ENCODE results near the gene GTF2H4. TPM values are rescaled to one million over a fixed set of nuclear protein-coding genes. Genes with fewer than 3 reads are reported as not detected.
A peak's percentile ranks its signal among the peaks of the same experiment; 100 is the strongest.

GTF2H4 gene
- total RNA-seq, 1 experiment from 2014 or later = 43.6 TPM

GRCh38 chr6:30942338-30943060 lies 34.5 kb downstream of the GTF2H4 start:
- Mint-ChIP-seq H3K9me3 (ENCODE audit: unreplicated experiment) (no peaks in the 10 kb centered on the region), H3K27ac (ENCODE audit: unreplicated experiment) (peak overlapping the region; percentile 80), H3K27me3 (ENCODE audit: insufficient read depth, unreplicated experiment) (no peaks in the 10 kb centered on the region), H3K36me3 (ENCODE audit: insufficient read depth, unreplicated experiment) (no peaks in the 10 kb centered on the region), H3K4me1 (ENCODE audit: low read depth, unreplicated experiment) (peaks cover 23% of the 10 kb centered on the region), H3K4me3 (ENCODE audit: unreplicated experiment) (peak overlapping the region; percentile 55)
- ChIA-PET POLR2A (interaction anchor here (1.2 kb wide), 1 partner anchor 225 kb away, joined by 3 read pairs; the partner anchor contains the start of gene MDC1), CTCF (interaction anchor here (0.6 to 2.4 kb wide), 20 partner anchors 11 to 673 kb away, joined by 3 to 24 read pairs (median 4); partner anchors contain the start of genes AIF1, GTF2H4 and VARS2)
- intact Hi-C loops (cut with micrococcal nuclease; ENCODE audit: unreplicated experiment) = no loop called here
- peak; percentile 91 to 94 for DNase-seq
- H3K9me3 ChIP-seq = no peaks in the 10 kb centered on the region
- no peak overlapping the region for H3K4me3 ChIP-seq (ENCODE audit: low read depth, low read length)
- TF ChIP-seq CTCF (IDR thresholded peaks at IDR 0.05; ENCODE audit: insufficient read depth in 1 of 2, low read depth in 1 of 2, low read length in 1 of 2, severe bottlenecking in 1 of 2, unreplicated experiment in 1 of 2) = peak; percentile 52 to 67
- BruUV-seq (replicated peaks) = no TSS peak
- no peaks in the 10 kb centered on the region for H3K27me3 ChIP-seq (replicated peaks; ENCODE audit: control insufficient read depth, insufficient read depth, low read length)
- H3K4me1 ChIP-seq = peaks cover 23% of the 10 kb centered on the region
- H3K36me3 ChIP-seq (ENCODE audit: control insufficient read depth, insufficient read depth, low read length) = no peaks in the 10 kb centered on the region

GRCh38 chr6:30944051-30944450 lies 36.0 kb downstream of the GTF2H4 start:
- no peaks in the 10 kb centered on the region for H3K36me3 ChIP-seq (ENCODE audit: control insufficient read depth, insufficient read depth, low read length)
- Mint-ChIP-seq H3K9me3 (ENCODE audit: unreplicated experiment) (no peaks in the 10 kb centered on the region), H3K4me3 (ENCODE audit: unreplicated experiment) (no peak overlapping the region), H3K36me3 (ENCODE audit: insufficient read depth, unreplicated experiment) (no peaks in the 10 kb centered on the region), H3K27me3 (ENCODE audit: insufficient read depth, unreplicated experiment) (no peaks in the 10 kb centered on the region), H3K4me1 (ENCODE audit: low read depth, unreplicated experiment) (peaks cover 23% of the 10 kb centered on the region), H3K27ac (ENCODE audit: unreplicated experiment) (no peak overlapping the region)
- BruUV-seq (replicated peaks) = no TSS peak
- no peak for DNase-seq
- peaks cover 23% of the 10 kb centered on the region for H3K4me1 ChIP-seq
- TF ChIP-seq CTCF (IDR thresholded peaks at IDR 0.05; ENCODE audit: insufficient read depth in 1 of 2, low read depth in 1 of 2, low read length in 1 of 2, severe bottlenecking in 1 of 2, unreplicated experiment in 1 of 2) = no peak
- intact Hi-C loops (cut with micrococcal nuclease; ENCODE audit: unreplicated experiment) = no loop called here
- H3K9me3 ChIP-seq = no peaks in the 10 kb centered on the region
- H3K27me3 ChIP-seq (replicated peaks; ENCODE audit: control insufficient read depth, insufficient read depth, low read length) = no peaks in the 10 kb centered on the region
- CTCF ChIA-PET = interaction anchor here (2.4 kb wide), 1 partner anchor 127 kb away, joined by 24 read pairs; no protein-coding TSS in a partner anchor
- H3K4me3 ChIP-seq (ENCODE audit: low read depth, low read length) = no peak overlapping the region
- POLR2A ChIA-PET = no interaction called here

GRCh38 chr6:30945281-30945680 lies 37.3 kb downstream of the GTF2H4 start:
- Mint-ChIP-seq H3K36me3 (ENCODE audit: insufficient read depth, unreplicated experiment) (no peaks in the 10 kb centered on the region), H3K4me1 (ENCODE audit: low read depth, unreplicated experiment) (peaks cover 23% of the 10 kb centered on the region), H3K9me3 (ENCODE audit: unreplicated experiment) (peaks cover 6% of the 10 kb centered on the region), H3K27ac (ENCODE audit: unreplicated experiment) (no peak overlapping the region), H3K27me3 (ENCODE audit: insufficient read depth, unreplicated experiment) (no peaks in the 10 kb centered on the region), H3K4me3 (ENCODE audit: unreplicated experiment) (no peak overlapping the region)
- H3K4me3 ChIP-seq (ENCODE audit: low read depth, low read length) = no peak overlapping the region
- H3K27me3 ChIP-seq (replicated peaks; ENCODE audit: control insufficient read depth, insufficient read depth, low read length) = no peaks in the 10 kb centered on the region
- peaks cover 18% of the 10 kb centered on the region for H3K4me1 ChIP-seq
- ChIA-PET POLR2A (no interaction called here), CTCF (interaction anchor here (0.7 kb wide), 1 partner anchor 32 kb away, joined by 4 read pairs; no protein-coding TSS in a partner anchor)
- no peaks in the 10 kb centered on the region for H3K36me3 ChIP-seq (ENCODE audit: control insufficient read depth, insufficient read depth, low read length)
- no TSS peak for BruUV-seq (replicated peaks)
- DNase-seq = no peak
- no peaks in the 10 kb centered on the region for H3K9me3 ChIP-seq
- intact Hi-C loops (cut with micrococcal nuclease; ENCODE audit: unreplicated experiment) = no loop called here
- no peak for TF ChIP-seq CTCF (IDR thresholded peaks at IDR 0.05; ENCODE audit: insufficient read depth in 1 of 2, low read depth in 1 of 2, low read length in 1 of 2, severe bottlenecking in 1 of 2, unreplicated experiment in 1 of 2)

Measured in Caco-2 (cell line).